H1 (cell line): ENCODE measurements around the gene CTIF. TPM values are rescaled to one million over a fixed set of nuclear protein-coding genes. Genes with fewer than 3 reads are reported as not detected.

Experiments used
- EP300 ChIP-seq, 2 experiments: IDR thresholded peaks; 1 replicate in 1 of 2; 2 replicates in 1 of 2; pipeline ENCODE4 v1.6.1; 2011 to 2012; ENCODE audit warnings: low read depth in 2 of 2, low read length in 2 of 2, mild to moderate bottlenecking in 2 of 2, borderline replicate concordance in 1 of 2, inconsistent platforms in 1 of 2, moderate library complexity in 1 of 2
- polyA plus RNA-seq, 7 experiments: library from polyadenylated mRNA; depleted of rRNA in 3 of 7; stranded (reverse) in 5 of 7; unstranded in 2 of 7; fragments of >200 nt in 5 of 7; fragments of 200-250 nt in 2 of 7; gene quantifications; 1 replicate in 5 of 7; 2 replicates in 1 of 7; 4 replicates in 1 of 7; pipeline versions ENCODE4 v1.2.1 to v1.2.3, GENCODE V29; 2011 to 2013; ENCODE audit warnings: missing spikeins in 2 of 7, mixed read lengths in 2 of 7
- total RNA-seq: library from RNA; stranded (reverse); fragmentation: NEBNext Ultra II Directional; extraction: Animal tissue kit (Norgen Biotek cat#: 25700); gene quantifications from 2 replicates; pipeline ENCODE4 v1.2.1, GENCODE V29; 2021

The CTIF gene
- total and polyA plus RNA-seq, 2 of the 8 experiments (the other 6 are each of a cell fraction or from before 2014, with no cell fraction given) = 9.0 to 17.8 TPM

DNA sequence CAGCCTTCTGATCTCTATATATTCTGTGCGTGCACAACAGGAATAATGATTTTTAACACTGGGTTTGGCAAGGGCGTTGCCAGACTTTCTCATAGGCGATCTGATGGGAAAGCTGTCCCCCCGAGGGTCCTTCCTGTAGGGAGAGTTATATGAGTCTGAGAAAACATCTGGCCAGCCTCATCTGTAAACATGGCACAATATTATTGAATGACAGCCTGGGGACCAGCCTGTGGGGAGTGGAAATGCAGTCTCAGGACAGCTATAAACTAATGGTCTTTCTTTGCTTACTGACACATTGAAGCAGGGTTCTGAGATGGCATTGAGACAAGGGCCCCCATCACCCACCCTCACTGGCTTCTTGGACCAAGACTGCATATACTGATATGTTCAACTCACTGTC lies 62.5 kb downstream of the CTIF start (continued):
- TF ChIP-seq EP300 (IDR thresholded peaks at IDR 0.05; ENCODE audit: borderline replicate concordance in 1 of 2, low read depth in 2 of 2, low read length in 2 of 2) = no peak
